Mammary epithelial cell (primary cell): ENCODE results near the gene SERPINE2.

Source experiments
- EZH2 ChIP-seq: IDR thresholded peaks from 2 replicates; pipeline ENCODE4 v1.6.1; 2012; ENCODE audit warnings: low read length, inconsistent platforms, borderline replicate concordance
- TF ChIP-seq, protein P1 (sequence below), 2 donors: IDR thresholded peaks in 1 of 2; conservative IDR thresholded peaks in 1 of 2; 2 replicates each; pipeline ENCODE4 v1.5.1; 2011 to 2012; ENCODE audit warnings: inconsistent platforms in 2 of 2, low read length in 2 of 2, mild to moderate bottlenecking in 2 of 2, control low read depth in 1 of 2, low read depth in 1 of 2; ENCODE audit not compliant: insufficient read depth in 1 of 2; ENCODE audit errors: extremely low read depth in 1 of 2

DNA sequence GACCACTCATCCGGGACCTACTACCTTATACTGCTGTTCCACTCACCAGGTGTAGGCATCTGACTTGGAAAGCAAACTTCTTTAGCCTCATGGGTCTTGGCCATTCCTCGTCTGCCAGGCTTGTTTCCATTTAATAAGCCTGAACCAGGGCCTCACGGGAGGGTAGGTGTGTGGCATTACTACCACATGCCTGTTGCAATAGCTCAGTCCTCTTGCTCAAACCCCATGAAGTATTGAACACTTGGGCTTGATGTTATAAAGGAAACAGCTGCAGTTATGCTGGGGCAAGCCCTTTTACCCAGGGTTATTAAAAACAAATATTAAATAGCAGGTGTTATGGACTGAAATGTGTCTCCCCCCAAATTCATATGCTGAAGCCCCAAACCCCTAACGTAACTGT is 60.6 kb downstream of the SERPINE2 start:
- TF ChIP-seq, protein P1, sequence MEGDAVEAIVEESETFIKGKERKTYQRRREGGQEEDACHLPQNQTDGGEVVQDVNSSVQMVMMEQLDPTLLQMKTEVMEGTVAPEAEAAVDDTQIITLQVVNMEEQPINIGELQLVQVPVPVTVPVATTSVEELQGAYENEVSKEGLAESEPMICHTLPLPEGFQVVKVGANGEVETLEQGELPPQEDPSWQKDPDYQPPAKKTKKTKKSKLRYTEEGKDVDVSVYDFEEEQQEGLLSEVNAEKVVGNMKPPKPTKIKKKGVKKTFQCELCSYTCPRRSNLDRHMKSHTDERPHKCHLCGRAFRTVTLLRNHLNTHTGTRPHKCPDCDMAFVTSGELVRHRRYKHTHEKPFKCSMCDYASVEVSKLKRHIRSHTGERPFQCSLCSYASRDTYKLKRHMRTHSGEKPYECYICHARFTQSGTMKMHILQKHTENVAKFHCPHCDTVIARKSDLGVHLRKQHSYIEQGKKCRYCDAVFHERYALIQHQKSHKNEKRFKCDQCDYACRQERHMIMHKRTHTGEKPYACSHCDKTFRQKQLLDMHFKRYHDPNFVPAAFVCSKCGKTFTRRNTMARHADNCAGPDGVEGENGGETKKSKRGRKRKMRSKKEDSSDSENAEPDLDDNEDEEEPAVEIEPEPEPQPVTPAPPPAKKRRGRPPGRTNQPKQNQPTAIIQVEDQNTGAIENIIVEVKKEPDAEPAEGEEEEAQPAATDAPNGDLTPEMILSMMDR (conservative IDR thresholded peaks at IDR 0.05 in 1 of 2, IDR thresholded peaks at IDR 0.05 in 1 of 2; ENCODE audit: extremely low read depth in 1 of 2, insufficient read depth in 1 of 2, low read depth in 1 of 2, low read length in 2 of 2) = no peak
- no peak for TF ChIP-seq EZH2
